Skeletal muscle tissue (tissue), 4 donors: ENCODE data around the gene KATNBL1. TPM values are rescaled to one million over a fixed set of nuclear protein-coding genes. Genes with fewer than 3 reads are reported as not detected.

ENCODE experiments used
- H3K27ac ChIP-seq: one replicate; pipeline ENCODE4 v1.7.0; 2013; ENCODE audit warnings: mild to moderate bottlenecking, low read depth, low read length, inconsistent platforms
- H3K27me3 ChIP-seq, 3 donors: one replicate each; pipeline ENCODE4 v1.7.0; 2013; ENCODE audit warnings: low read length in 3 of 3; ENCODE audit not compliant: control insufficient read depth in 3 of 3, insufficient read depth in 3 of 3
- H3K36me3 ChIP-seq, 3 donors: one replicate each; pipeline ENCODE4 v1.7.0; 2013; ENCODE audit warnings: low read length in 3 of 3; ENCODE audit not compliant: control insufficient read depth in 3 of 3, insufficient read depth in 3 of 3
- H3K4me1 ChIP-seq, 3 donors: one replicate each; pipeline ENCODE4 v1.7.0; 2013; ENCODE audit warnings: low read length in 3 of 3, mild to moderate bottlenecking in 3 of 3; ENCODE audit not compliant: control insufficient read depth in 3 of 3, insufficient read depth in 3 of 3
- H3K4me3 ChIP-seq, 3 donors: one replicate each; pipeline ENCODE4 v1.7.0; 2013; ENCODE audit warnings: low read length in 3 of 3
- H3K9ac ChIP-seq, 3 donors: one replicate each; pipeline ENCODE4 v1.7.0; 2013; ENCODE audit warnings: low read length in 3 of 3, mild to moderate bottlenecking in 3 of 3, moderate library complexity in 2 of 3, low read depth in 1 of 3
- H3K9me3 ChIP-seq, 3 donors: one replicate each; pipeline ENCODE4 v1.7.0; 2013; ENCODE audit warnings: low read length in 3 of 3; ENCODE audit not compliant: control insufficient read depth in 3 of 3
- total RNA-seq: library from RNA; depleted of rRNA; stranded (reverse); fragments of >200 nt; gene quantifications from one replicate; pipeline ENCODE4 v1.2.3, GENCODE V29; 2014
- donor health status: Osteomylitis.

Gene KATNBL1
- total RNA-seq, 1 donor from 2014 or later: 93.4 TPM

DNA sequence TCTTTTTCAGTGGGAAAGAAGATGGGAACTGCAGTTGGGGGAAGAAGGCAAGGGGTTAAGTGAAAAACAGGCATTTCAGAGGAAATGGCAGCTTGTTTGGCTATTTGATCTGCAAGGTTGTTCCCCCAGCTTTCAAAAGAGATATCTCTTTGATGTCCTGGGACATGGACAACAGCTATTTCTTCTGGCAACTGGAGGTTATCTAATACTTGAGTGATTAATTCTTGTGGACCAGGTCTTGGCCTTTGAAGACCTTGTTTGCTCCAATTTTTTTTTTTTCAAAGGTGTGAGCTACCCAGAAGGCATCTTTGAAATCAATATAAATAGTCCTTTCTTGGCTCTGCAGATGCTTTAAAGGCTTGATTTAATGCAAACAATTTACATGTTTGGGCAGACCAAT is 51.5 kb downstream of the KATNBL1 start:
- Histone ChIP-seq H3K9ac (no peak overlapping the region), H3K9me3 (no peaks in the 10 kb centered on the region), H3K4me1 (no peaks in the 10 kb centered on the region), H3K4me3 (no peak overlapping the region), H3K36me3 (peaks cover 4 to 24% (median 21%) of the 10 kb centered on the region in 3 donors), H3K27me3 (no peaks in the 10 kb centered on the region), H3K27ac (no peak overlapping the region)

- Histone ChIP-seq H3K9me3 (no peaks in the 10 kb centered on the region), H3K4me1 (no peaks in the 10 kb centered on the region), H3K36me3 (peaks cover 2 to 22% (median 18%) of the 10 kb centered on the region in 3 donors), H3K9ac (no peak overlapping the region), H3K4me3 (no peak overlapping the region), H3K27ac (no peak overlapping the region), H3K27me3 (no peaks in the 10 kb centered on the region)
Measured at GRCh38 chr15:34155859-34156258, 54.0 kb downstream of the KATNBL1 start.

DNA sequence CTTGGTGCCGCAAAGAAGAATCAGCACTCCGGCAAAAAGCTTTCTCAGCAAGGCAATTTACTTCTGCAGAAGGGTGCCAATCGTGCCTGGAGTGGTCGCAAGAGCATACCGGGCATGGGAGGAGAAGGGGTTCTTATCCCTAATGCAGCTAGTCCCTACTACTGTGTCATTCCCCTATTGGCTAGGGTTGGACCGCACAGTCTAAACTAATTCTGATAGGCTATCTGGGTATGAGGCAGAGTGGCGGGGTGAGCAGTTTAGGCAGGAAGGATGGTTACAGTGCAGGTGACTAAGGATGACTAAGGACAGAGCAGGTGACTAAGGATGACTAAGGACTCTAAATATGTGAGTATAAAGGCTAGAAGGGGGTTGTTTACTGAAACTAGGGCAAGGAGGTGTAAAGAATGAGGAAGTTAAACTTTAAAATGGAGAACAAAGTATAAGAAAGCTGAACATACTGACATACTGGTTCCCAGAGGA is 55.1 kb downstream of the KATNBL1 start:
- no peak overlapping the region for H3K4me3 ChIP-seq
- no peaks in the 10 kb centered on the region for H3K9me3 ChIP-seq
- H3K27ac ChIP-seq: no peak overlapping the region
- no peaks in the 10 kb centered on the region for H3K4me1 ChIP-seq
- no peak overlapping the region for H3K9ac ChIP-seq
- H3K36me3 ChIP-seq: peaks cover 2 to 29% (median 24%) of the 10 kb centered on the region in 3 donors
- no peaks in the 10 kb centered on the region for H3K27me3 ChIP-seq

DNA sequence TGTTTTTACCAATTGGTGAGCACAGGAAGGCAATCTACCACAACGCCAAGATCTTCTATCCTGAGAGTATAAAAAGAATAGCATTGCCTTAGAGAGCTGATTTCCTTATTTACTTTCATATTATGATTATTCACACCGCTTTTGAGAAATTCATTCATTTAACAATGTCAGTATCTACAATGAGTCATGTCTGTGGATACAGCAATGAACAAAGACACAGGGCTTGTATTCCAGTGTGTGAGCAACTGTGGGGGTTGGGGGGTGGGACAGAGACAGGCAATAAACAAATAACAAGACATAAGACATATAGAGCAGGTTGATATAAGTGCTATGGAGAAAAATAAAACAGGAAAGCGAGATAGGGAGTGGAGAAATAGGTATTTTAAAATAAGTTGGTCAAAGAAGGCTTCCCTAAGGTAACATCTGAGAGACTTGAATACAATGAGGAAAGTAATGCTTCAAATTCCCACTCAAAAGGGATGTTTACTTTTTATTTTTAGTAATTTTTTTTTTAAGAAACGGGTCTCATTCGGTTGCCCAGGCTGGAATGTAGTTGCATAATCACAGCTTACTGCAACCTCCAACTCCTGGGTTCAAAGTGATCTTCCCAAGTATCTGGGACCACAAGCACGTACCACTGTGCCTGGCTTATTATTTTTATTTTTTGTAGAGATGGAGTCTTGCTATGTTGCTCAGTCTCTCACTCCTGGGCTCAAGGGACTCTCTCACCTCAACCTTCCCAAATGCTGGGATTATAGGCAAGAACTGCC is 62.3 kb downstream of the KATNBL1 start:
- no peak overlapping the region for H3K9ac ChIP-seq
- H3K27me3 ChIP-seq: no peaks in the 10 kb centered on the region
- H3K9me3 ChIP-seq: no peaks in the 10 kb centered on the region
- H3K4me3 ChIP-seq: no peak overlapping the region
- H3K4me1 ChIP-seq: no peaks in the 10 kb centered on the region
- H3K36me3 ChIP-seq: peaks cover 4 to 36% (median 30%) of the 10 kb centered on the region in 3 donors
- no peak overlapping the region for H3K27ac ChIP-seq

- Histone ChIP-seq H3K36me3 (peaks cover 0 to 3% (median 0%) of the 10 kb centered on the region in 3 donors), H3K9ac (no peak overlapping the region), H3K4me1 (no peaks in the 10 kb centered on the region), H3K9me3 (no peaks in the 10 kb centered on the region), H3K27me3 (no peaks in the 10 kb centered on the region), H3K4me3 (no peak overlapping the region), H3K27ac (no peak overlapping the region)
Measured at GRCh38 chr15:34133511-34133910, 76.4 kb downstream of the KATNBL1 start.

DNA sequence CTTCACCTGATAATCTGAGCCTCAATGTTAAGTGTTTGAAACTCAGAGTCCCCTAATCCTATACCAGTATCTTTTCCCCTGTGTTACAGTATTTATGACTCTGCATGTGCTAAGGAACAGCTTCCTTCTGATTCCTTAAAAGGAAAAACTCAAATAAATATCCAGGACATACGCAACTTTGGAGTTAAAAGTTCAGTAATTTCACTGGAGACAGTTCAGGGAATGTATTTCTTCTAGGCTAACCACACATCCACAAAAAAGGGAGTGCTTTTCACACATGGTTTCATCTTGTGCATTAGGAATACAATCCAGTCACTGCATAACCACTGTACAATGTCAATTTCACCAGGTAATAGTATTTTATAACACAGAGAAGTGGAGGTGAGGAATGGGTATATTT is 77.0 kb downstream of the KATNBL1 start:
- H3K27me3 ChIP-seq: no peaks in the 10 kb centered on the region
- H3K27ac ChIP-seq: no peak overlapping the region
- H3K9ac ChIP-seq: no peak overlapping the region
- no peaks in the 10 kb centered on the region for H3K4me1 ChIP-seq
- H3K4me3 ChIP-seq: no peak overlapping the region
- H3K36me3 ChIP-seq: peaks cover 0 to 3% (median 0%) of the 10 kb centered on the region in 3 donors
- no peaks in the 10 kb centered on the region for H3K9me3 ChIP-seq

DNA sequence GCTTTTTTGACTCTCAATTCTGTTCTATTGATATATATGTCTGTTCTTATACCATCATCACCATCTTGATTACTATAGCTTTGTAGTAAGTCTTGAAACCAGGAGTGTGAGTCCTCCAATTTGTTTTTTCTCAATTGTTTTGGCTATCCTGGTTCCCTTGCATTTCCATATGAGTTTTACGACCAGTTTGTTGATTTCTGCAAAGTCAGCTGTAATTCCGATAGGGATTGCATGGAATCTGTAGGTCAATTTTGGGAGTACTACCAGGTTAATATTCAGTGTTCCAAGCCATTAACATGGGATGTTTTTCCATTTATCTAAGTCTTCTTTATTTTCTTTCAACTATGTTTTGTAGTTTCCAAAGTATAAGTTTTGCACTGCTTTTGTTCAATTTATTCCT is 81.0 kb downstream of the KATNBL1 start:
- Histone ChIP-seq H3K36me3 (no peaks in the 10 kb centered on the region), H3K4me1 (peaks cover 3 to 5% (median 5%) of the 10 kb centered on the region in 3 donors), H3K27me3 (no peaks in the 10 kb centered on the region), H3K4me3 (no peak overlapping the region), H3K27ac (no peak overlapping the region), H3K9ac (no peak overlapping the region), H3K9me3 (no peaks in the 10 kb centered on the region)

- peaks cover 3 to 5% (median 5%) of the 10 kb centered on the region in 3 donors for H3K4me1 ChIP-seq
- H3K36me3 ChIP-seq: no peaks in the 10 kb centered on the region
- H3K27me3 ChIP-seq: no peaks in the 10 kb centered on the region
- H3K9ac ChIP-seq: no peak overlapping the region
- H3K27ac ChIP-seq: no peak overlapping the region
- no peaks in the 10 kb centered on the region for H3K9me3 ChIP-seq
- no peak overlapping the region for H3K4me3 ChIP-seq
Measured at GRCh38 chr15:34126522-34126921, 83.4 kb downstream of the KATNBL1 start.

GRCh38 chr15:34125945-34126344 is 84.0 kb downstream of the KATNBL1 start:
- peaks cover 3 to 5% (median 5%) of the 10 kb centered on the region in 3 donors for H3K4me1 ChIP-seq
- H3K4me3 ChIP-seq: no peak overlapping the region
- H3K27me3 ChIP-seq: no peaks in the 10 kb centered on the region
- no peaks in the 10 kb centered on the region for H3K36me3 ChIP-seq
- no peaks in the 10 kb centered on the region for H3K9me3 ChIP-seq
- no peak overlapping the region for H3K9ac ChIP-seq
- H3K27ac ChIP-seq: no peak overlapping the region

- Histone ChIP-seq H3K9ac (peak overlapping the region in 1 of 3 donors; percentile 14), H3K27ac (no peak overlapping the region), H3K9me3 (no peaks in the 10 kb centered on the region), H3K4me3 (peak overlapping the region in 1 of 3 donors; percentile 13), H3K27me3 (no peaks in the 10 kb centered on the region), H3K4me1 (peaks cover 3 to 5% (median 5%) of the 10 kb centered on the region in 3 donors), H3K36me3 (no peaks in the 10 kb centered on the region)
Measured at GRCh38 chr15:34124651-34125050, 85.2 kb downstream of the KATNBL1 start.
